NCI-H2196 treated with DMSO at 0.1 percent for 48 hours (cell line): ENCODE data around the gene SPO11.
"Not testable (repeated sequence)": the region's sequence is repeated elsewhere in the genome, so short reads cannot be mapped to it uniquely, and the experiment has no call there.

Source experiments
- DNase-seq: peaks from one replicate; lab custom pipeline; 2025; ENCODE audit not compliant: unreplicated experiment; lab: John Stamatoyannopoulos, UW

SPO11 gene

DNA sequence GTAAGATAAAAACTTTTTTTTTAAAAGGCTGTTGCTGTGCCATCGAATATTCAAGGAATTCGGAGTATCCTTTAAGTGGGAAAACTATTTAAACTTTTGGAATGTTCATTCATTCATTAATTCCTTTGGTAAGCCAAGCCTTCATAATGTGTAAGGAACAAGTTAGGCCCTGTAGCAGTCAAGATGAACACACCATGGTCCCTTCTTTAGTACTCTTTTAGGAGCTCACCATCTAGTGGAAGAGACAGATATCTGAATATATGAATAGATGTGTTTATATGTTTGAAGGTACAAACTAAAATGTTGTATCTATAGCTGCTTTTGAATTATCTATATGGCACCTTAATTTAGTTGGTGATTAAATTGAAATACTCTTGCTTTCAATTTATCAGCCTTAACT is 5.8 kb downstream of the SPO11 start:
- DNase-seq = no peak

DNA sequence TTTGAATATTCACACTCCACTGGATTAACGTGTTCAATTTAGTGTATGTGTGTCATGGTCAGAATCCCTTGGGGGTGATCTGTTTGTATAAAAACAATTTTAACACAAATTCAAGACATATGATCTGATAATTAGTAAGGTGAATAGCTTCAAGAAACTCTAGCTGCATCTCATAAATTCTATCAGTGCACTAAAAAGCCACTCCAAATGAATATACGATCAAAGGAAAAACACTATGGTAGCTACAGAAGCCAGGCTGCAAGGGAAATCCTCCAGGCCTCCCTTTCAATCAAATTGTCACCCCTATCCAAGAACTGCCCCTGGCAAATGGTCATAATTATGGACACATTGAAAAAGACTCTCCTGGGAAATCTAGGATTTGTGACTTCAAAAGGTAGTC is 12.1 kb downstream of the SPO11 start:
- no peak for DNase-seq

DNA sequence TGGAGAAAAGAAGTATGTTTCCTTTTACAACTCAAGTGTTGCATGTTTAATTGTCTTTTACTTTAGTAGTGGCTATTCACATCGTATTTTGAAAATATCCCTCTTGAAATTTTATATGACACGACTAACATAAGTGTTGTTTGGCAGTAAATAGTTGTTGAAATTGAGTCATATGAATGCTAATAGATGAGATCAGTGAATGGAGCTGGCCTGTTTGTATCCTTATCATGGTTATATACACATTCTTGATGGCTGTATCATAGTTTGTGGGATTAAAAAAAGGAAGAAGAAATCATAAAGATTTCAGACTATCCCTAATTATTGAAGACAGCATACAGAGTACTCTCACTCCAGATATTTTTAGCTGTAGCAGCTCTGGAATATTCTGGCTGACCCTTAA is 13.2 kb downstream of the SPO11 start:
- DNase-seq = no peak

DNA sequence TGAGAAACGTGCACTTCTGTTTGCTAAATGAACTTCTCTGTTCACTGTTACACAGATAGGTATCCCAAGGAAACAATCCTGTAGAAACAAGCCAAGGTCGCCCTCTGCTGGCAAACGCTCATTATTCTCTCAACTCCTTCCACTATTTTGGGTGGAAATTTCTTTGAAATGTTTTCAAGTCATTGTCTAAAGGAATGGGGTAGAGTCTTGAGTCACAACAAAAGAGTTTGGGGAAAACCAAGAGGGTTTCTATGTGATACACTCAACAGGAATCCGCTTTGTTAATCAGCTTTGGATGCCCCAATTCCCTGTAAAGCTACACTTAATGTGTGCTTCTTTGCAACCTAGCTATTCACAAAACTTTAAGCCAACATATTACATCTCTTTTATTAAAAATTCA is 16.9 kb downstream of the SPO11 start:
- peak; percentile 23 for DNase-seq

GRCh38 chr20:57347393-57347792 is 17.8 kb downstream of the SPO11 start:
- no peak for DNase-seq

- not testable (repeated sequence) for DNase-seq
Measured at GRCh38 chr20:57348200-57348921, 18.8 kb downstream of the SPO11 start.

- DNase-seq = not testable (repeated sequence)
Measured at GRCh38 chr20:57348922-57349574, 19.4 kb downstream of the SPO11 start.

DNA sequence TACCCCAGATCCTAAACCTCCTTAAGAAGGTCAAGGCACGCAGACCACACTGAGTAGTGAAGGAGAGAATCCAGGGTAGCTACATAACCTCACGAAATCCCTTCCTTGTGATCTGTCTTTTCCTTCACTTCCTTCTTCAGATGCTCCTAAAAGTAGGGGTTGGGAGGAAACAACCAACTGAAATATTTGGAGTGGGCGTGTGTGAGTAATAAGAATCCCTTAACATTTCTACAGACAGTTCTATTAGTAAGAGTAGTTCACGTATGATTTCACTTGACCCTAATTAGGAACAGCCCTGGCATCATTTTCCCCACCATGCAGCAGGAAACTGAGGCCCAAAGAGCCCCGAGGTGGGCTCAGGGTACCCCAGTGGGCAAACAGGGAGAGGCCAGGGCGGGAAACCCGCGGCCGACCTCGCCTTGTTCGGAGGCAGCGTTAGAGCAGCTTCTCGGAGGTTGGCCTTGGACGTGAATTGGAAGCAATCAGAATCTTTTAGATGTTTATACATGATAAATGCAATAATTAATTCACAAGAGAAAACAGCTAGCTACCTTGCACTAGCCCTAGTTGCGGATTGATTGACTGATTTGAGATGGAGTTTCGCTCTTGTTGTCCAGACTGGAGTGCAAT is 20.6 kb downstream of the SPO11 start:
- no peak for DNase-seq

DNA sequence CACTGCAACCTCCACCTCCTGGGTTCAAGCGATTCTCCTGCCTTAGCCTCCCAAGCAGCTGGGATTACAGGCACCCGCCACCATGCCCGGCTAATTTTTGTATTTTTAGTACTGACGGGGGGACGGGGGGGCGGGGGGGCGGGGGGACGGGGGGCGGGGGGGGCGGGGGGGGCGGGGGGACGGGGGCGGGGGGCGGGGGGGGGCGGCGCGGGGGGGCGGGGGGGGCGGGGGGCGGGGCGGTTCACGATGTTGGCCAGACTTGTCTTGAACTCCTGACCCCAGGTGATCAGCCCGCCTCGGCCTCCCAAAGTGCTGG is 21.1 kb downstream of the SPO11 start:
- DNase-seq = not testable (repeated sequence)

GRCh38 chr20:57351042-57351783 is 21.6 kb downstream of the SPO11 start, which contains the start of gene RAE1:
Gene RAE1, plus strand, starts transcription at chr20:57351255. Its CDS starts 2,784 bp downstream, at chr20:57354039.
- DNase-seq = peak; percentile 84

DNA sequence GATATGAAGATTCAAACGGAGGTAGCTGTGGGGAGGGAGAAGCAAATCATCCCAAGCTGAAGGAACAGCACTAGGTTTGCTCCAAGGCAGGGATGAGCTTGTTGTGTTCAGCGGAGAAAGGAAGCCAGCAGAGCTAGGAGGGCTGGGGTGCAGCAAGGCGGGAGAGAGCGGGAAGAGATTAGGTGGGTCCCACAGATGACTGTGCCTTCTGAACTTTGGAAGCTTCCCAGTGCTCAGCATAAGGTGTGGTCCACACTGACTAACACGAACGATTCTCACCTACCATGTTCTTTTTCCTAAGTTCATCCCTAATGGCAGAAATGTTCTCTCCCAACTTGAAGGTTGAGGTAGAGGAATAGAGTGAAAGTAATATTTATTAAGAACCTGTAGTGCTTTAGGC is 22.7 kb downstream of the SPO11 start:
- no peak for DNase-seq

- DNase-seq = no peak
Measured at GRCh38 chr20:57353351-57353750, 23.7 kb downstream of the SPO11 start.

- DNase-seq = no peak
Measured at GRCh38 chr20:57361517-57361916, 31.9 kb downstream of the SPO11 start.

- DNase-seq = no peak
Measured at GRCh38 chr20:57364451-57364850, 34.8 kb downstream of the SPO11 start.

DNA sequence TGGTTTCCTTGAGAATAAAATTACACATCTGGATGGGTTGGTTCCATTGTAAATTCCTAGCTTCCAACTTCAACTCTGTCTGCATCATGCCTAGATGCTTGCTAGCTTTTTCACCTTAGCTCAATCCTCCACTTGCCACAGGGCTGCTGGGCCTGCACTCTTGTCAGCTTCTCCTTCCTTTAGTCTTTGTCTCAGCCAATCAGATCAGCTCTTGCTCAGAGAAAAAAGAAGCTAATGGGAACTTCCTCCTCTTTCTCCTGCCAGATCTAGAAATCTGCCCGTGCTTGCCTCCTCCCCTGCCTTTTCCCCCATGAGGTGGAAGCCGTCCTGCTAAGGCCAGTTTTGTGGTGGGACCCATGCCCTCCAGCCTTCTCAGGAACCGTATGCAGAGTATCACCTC is 40.0 kb downstream of the SPO11 start:
- DNase-seq = no peak

GRCh38 chr20:57370316-57370715 is 40.7 kb downstream of the SPO11 start:
- DNase-seq = no peak

GRCh38 chr20:57371363-57371762 is 41.8 kb downstream of the SPO11 start:
- no peak for DNase-seq

- no peak for DNase-seq
Measured at GRCh38 chr20:57372157-57372556, 42.6 kb downstream of the SPO11 start.

DNA sequence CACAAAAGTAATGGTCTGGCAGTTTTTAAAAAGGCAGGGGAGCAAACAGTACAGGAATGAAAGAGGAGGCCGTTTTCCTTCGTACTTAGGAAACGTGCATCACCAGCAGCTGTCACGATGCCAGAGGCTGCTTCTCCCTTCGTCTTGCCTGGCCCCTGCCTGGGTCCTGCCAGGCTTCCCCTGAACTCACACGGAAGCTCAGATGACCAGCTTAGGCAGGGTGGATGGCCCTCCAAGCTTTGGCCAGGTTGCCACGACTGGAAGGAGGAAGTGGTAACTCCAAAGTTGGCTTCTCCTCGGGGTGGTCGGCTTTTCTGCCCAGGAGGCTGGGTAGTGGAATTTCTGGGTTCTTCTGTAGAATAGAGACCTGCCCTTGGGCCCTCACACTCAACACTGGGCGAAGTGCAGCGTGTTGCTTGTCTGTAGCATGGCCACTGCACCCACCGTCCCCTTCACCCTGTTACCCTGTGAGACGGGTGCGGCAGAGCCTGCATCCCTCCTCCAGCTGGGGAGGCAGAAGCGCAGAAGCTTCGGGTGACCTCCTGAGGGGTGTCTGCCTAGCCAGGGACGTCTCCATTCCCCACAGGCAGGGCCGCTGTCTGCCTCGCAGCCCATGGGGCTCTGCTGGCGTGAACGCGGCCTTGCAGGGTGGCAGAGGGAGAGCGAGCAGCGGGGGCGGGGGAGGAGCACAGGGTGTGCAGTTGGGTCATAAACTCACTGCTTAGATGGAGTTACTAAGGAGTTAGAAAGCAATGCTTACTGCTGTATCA is 43.2 kb downstream of the SPO11 start:
- DNase-seq = no peak

- no peak for DNase-seq
Measured at GRCh38 chr20:57374343-57374930, 44.8 kb downstream of the SPO11 start.
